Ishikawa (cell line): ENCODE measurements around the gene AVL9.

Experiments
- CEBPB ChIP-seq: IDR thresholded peaks from 2 replicates; pipeline ENCODE4 v1.6.1; 2012
- CREB1 ChIP-seq: IDR thresholded peaks from 2 replicates; pipeline ENCODE4 v1.6.1; 2012; ENCODE audit warnings: low read depth
- EGR1 ChIP-seq: IDR thresholded peaks from 2 replicates; pipeline ENCODE4 v1.6.1; 2012
- EP300 ChIP-seq: IDR thresholded peaks from 2 replicates; pipeline ENCODE4 v1.6.1; 2012; ENCODE audit warnings: borderline replicate concordance
- FOXM1 ChIP-seq: IDR thresholded peaks from 2 replicates; pipeline ENCODE4 v1.6.1; 2012; ENCODE audit warnings: low read depth, borderline replicate concordance
- RAD21 ChIP-seq: IDR thresholded peaks from 2 replicates; pipeline ENCODE4 v1.6.1; 2012; ENCODE audit warnings: low read depth
- TAF1 ChIP-seq: IDR thresholded peaks from 2 replicates; pipeline ENCODE4 v1.6.1; 2012; ENCODE audit warnings: low read depth, mild to moderate bottlenecking
- TEAD4 ChIP-seq: IDR thresholded peaks from 2 replicates; pipeline ENCODE4 v1.6.1; 2012
- ZBTB7A ChIP-seq: IDR thresholded peaks from 2 replicates; pipeline ENCODE4 v1.6.1; 2012; ENCODE audit warnings: low read depth
- TF ChIP-seq, protein P1 (sequence below): IDR thresholded peaks from 2 replicates; pipeline ENCODE4 v1.6.1; 2012

DNA sequence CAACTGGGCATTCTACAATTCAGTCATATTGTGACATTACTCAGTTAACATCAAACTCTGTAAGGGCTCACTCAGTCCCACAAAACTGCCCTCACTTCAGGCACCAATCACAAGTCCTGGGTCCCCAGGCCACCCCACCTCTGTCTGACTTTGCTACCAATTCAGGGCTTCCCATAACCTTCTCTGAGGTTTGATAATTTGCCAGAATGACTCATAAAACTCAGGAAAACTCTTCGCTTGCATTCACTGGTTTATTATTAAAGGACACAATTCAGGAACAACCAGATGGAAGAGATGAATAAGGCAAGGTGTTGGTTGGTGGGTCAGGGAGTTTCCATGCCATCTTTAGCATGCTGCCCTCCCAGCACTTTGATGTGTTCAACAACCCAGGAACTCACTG lies 41.3 kb downstream of the AVL9 start:
- TF ChIP-seq, protein P1, sequence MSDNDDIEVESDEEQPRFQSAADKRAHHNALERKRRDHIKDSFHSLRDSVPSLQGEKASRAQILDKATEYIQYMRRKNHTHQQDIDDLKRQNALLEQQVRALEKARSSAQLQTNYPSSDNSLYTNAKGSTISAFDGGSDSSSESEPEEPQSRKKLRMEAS, result no peak
- TF ChIP-seq TAF1, result no peak
- no peak for TF ChIP-seq CREB1
- TF ChIP-seq RAD21, result no peak
- no peak for TF ChIP-seq FOXM1
- no peak for TF ChIP-seq ZBTB7A
- no peak for TF ChIP-seq EP300
- no peak for TF ChIP-seq TEAD4
- TF ChIP-seq EGR1, result no peak
- no peak for TF ChIP-seq CEBPB
